H4 (cell line): Measurements from ENCODE around the gene FBXL19. TPM values are rescaled to one million over a fixed set of nuclear protein-coding genes. Genes with fewer than 3 reads are reported as not detected.

ENCODE experiments used
- DNase-seq: peaks from one replicate; pipeline ENCODE4 v3.0.0-alpha.2; 2015; ENCODE audit warnings: low spot score
- total RNA-seq: library from RNA; depleted of rRNA; stranded (reverse); fragments of >200 nt; shearing (Covaris generic); gene quantifications from 2 replicates; pipeline ENCODE4 v1.2.3, GENCODE V29; 2014; rRNA removed

The FBXL19 gene
- total RNA-seq, 1 experiment from 2014 or later, result 5.0 TPM

DNA sequence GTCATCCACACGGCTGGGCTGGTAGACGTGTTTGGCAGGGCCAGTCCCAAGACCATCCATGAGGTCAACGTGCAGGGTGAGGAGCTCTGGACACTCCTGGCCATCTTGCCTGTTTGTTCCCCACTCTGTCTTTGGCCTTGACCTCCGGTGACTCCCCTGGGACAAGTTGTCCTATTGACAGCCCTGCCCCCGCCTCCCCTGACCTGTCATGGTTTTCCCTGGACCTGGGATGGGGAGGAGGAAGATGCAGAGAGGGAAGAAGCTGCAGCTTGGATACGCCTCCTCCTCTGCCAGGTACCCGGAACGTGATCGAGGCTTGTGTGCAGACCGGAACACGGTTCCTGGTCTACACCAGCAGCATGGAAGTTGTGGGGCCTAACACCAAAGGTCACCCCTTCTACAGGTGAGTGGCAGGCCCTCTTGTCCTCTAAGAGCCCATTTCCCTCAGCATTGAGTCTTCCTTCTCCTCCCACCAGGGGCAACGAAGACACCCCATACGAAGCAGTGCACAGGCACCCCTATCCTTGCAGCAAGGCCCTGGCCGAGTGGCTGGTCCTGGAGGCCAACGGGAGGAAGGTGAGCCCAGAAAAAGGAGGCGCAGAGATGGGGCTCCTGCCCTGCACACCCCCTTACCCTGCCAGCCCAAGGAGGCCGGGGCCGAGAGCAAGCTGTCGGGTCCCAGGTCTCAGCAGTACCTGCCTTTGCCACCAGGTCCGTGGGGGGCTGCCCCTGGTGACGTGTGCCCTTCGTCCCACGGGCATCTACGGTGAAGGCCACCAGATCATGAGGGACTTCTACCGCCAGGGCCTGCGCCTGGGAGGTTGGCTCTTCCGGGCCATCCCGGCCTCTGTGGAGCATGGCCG is 63.0 kb downstream of the FBXL19 start:
- DNase-seq, result no peak

DNA sequence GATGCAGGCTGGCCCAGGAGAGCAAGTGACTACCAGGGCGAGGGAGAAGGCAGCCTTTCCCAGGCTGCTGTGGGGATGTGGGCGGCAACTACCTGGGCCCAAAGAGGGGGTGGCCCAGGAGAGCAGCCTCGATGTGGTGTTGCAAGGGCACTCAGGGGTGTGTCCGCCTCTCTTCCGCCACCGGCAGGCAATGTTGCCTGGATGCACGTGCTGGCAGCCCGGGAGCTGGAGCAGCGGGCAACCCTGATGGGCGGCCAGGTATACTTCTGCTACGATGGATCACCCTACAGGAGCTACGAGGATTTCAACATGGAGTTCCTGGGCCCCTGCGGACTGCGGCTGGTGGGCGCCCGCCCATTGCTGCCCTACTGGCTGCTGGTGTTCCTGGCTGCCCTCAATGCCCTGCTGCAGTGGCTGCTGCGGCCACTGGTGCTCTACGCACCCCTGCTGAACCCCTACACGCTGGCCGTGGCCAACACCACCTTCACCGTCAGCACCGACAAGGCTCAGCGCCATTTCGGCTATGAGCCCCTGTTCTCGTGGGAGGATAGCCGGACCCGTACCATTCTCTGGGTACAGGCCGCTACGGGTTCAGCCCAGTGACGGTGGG is 64.3 kb downstream of the FBXL19 start:
- no peak for DNase-seq

DNA sequence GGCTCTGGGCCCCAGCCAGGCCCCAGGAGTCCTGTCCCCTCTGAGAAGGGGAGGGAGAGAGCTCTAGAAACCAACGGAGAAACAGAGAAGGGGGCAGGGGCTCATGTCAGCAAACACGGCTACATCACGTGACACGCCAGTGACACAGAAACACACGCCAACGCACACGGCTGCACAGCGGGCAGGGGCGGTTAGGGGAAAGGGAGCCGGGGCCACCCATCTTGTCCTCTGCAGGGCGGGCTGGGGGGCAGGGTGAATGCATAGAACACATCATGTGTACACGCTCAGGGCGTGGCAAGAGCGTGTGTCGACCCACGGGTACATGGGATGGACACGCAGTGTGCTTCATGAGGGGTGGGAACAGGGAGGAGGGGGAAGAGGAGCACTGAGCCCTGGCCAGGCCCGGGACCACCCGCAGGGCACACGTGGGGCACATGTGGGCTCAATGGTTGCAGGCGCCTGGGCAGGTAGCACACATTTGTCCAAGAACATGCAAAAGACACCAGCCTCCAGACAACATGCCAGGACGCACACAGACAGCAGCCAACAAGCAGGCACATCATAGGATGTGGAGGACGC is 66.2 kb downstream of the FBXL19 start:
- DNase-seq, result no peak

DNA sequence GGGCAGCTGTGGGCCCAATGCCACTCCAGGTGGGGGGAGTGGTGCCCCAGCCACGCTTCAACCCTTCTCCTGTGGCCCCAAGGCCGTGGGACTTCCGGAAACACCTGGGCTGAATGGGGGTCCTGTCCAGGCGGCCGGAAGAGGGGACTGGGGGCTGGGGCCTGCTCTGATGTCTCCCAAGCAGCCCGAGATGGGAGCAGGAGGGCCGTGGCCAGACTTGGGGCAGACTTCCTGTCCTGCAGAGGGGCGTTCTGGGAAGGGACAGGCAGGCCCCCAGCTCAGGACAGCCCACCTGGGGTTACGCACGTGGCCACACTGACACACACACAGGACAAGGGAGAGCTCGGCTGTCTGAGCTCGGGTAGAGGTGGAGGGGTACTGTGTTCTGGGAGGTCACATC is 66.7 kb downstream of the FBXL19 start:
- DNase-seq, result no peak

DNA sequence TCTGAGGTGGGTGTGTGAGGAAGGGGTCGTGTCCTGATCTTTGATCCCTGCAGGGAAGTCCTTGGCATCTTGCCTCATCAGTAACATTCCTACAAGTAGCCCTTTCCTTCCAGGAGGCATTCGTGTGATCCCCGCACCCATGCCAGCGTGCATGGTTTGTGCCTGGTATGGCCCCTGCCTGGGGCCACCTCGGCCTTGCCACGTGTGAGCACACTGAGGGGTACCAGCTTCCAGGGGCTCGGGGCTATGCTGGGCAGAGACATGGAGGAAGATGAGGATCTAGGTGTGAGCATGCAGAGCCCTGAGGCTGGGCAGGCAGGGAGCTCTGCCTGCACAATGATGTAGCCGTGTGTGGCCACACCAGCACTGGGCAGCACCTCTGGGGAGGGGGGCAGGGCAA is 67.7 kb downstream of the FBXL19 start:
- DNase-seq, result no peak

DNA sequence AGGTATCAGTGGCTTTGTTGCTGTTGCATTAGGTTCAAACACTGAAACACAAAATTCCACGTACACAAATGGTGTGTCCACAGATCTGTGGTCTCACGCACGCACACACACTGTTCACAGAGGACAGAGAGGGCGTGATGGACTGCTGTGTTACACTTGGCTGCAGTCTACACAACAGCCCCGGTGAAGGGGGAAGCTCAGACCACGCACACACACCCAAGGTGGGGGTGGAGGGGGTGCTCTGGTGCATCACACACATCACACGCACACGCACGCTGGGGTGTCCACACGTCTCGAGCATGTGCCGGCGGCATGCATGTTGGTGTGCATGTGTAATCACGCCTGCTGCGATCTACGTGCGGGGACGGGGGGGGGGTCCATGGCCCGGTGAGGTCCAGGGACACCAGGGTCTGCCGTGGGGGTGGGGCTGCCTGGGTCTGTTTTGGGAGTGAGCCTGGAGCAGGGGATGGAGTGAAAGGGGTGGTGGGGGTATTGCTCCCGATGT is 69.0 kb downstream of the FBXL19 start:
- no peak for DNase-seq

DNA sequence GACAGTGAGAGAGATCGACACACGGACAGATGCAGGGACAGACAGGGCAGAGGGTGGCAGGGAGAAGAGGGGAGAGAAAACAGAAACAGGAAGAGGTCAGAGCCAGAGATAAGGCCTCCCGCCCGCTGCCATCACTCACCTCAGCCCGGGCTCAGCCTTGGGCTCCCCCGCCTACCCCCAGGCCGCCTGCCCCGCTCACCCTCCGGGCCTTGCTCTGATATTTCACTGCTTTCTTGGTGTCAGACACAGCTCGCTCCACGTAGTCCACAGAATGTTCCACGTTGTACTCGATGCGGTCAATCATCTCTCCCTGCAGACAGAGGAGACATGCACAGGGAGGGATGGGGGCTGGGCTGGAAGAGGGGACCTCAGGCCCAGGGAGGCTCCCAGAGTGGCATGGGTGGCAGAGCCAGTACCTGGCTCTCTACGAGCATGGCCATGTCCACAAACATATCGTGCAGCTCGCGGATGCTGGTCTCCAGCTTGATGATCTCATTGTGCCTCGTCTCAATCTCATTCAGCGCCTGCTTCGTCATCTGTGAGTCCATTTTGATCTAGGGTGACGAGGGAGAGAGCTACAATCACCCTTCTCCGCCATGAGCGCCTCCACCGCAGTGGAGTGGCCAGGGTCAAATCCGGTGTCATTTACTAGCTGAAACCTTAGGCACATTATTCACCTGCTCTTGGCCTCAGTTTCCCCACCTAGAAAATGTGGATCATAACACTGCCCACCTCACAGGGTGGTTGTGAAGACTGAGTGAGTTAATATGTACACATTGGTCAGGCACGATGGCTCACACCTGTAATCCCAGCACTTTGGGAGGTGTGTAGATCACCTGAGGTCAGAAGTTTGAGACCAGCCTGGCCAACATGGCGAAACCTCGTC is 69.8 kb downstream of the FBXL19 start:
- no peak for DNase-seq

DNA sequence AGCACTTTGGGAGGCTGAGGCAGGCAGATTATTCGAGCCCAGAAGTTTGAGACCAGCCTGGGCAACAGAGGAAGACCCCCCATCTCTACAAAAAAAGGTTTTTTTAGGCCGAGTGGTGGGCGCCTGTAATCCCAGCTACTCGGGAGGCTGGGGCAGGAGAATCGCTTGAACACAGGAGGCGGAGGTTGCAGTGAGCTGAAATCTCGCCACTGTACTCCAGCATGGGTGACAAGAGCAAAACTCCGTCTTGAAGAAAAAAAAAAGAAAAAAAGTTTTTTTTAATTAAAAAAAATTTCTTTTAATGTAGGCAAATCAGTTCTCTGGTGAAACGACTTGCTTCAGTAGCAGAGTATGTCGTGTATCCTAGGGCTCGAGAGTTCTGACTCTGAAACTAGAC is 72.6 kb downstream of the FBXL19 start:
- no peak for DNase-seq

DNA sequence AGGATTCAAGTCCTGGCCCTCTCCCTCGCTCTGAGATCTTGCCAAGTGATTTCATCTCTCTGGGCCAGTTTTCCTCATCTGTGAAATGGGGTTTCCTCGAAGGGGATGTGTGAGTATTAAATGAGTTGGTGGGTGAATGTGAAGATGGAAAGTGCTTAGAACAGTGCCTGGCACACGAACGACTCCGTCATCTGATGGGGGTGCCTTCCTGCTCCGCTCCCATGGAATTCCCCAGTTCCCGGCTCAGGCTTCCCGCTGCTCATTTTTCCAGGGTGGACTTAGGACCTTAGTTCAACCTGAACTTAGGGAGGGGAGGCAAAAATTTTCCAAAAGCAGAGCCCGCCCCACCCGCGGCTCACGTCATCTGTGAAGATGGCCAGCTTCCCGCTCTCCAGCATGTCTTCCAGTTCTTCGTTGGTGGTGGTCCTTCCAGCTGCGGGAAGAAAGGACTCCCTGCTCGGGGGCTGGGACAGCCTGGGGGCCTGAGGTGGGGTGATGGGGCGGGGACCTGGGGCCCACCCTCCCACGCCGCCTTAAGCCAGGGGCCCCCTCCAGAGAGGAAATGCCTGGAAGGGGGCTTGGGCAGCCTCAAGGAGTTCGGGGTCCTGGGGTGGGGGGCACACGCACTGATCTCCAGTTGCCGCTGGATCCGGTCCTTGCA is 73.1 kb downstream of the FBXL19 start:
- no peak for DNase-seq

DNA sequence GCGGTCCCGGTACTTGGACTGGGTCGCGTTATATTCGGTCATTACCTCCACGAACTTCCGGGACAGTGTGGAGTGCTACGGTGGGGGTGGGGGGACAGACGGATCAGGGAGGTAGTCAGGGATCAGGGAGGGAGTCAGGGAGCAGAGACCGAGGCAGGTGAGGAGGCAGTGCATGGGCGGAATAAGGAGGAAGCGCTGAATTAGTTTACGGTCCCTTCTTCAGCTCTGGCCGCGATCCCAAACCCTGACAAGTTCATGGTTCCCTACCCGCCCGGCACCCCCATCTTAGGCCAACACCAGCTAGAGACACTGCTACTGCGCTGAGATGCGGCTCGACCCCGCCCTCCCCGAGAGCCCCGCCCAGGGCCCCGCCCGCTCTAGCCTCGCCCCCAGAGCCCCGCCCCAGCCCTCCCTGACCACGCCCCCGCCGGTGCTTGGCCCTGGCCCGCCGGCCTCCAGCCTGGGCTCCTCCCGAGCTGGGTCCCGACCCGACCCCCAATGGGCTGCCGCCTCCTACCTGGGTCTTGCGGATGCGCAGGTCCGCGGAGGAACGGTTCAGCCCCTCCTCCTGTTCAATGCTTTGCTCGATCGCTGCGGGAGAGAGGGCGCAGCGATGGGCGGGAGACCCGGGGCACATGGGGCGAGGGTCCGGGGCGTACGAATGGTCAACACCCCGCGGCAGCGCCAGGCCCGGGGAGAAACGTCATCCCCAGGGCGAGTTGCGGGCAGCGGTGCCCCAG is 73.8 kb downstream of the FBXL19 start:
- DNase-seq, result no peak

DNA sequence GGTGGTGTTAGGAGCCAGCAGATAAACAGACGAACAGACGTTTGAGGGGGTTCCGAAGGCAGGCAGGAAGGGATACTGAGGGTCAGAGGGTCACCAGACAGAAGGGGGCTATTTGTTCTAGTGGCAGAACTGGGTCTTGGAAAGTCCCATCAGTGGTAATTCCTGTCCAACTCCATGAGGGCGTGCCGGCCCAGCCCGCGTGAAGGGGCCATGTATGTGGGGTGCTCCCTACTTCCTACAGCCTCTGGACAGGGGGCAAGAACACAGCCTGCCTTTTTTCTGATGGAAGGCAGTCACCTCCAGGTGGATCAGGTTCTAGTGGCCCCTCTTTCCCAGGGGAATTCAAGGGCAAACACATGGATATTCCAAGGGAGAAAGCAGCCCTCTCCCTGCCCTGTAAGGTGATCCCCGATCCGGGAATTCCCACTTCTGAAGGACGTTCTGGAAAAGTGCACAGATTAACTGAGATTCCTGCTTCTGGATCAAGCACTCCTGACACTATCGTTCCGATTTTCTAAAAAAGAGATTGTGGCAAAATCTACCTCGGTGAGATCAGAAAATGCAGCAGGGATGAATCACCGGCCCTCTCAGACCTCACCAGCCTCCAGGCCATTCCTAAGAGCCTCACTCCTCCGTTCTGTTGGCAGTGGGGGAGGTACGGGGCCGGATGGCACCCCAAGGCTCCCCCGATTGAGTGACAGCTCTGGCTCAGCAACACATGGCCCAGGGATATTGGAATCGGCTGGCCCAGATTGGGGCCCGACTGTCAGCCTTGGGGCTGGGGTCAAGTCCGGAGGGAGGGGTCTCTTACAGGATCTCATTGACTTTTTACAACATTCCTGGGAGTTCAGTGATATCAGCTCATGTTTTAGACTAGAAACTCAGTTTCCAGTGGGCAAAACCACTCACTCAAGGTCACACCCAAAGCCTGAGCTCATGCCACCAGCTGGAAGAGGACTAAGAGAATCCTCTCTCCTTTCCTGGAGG is 74.6 kb downstream of the FBXL19 start:
- peak; percentile 67 for DNase-seq

Other genes with a start within 250 kb of the FBXL19 start
- gene SRCAP, start 224.4 kb upstream of the FBXL19 start, total RNA-seq, result 5.0 and 6.2 TPM in 2 replicates
- gene PHKG2, start 175.1 kb upstream of the FBXL19 start, total RNA-seq, result 30.8 and 42.5 TPM in 2 replicates
- 1.9 and 11.0 TPM in 2 replicates for gene CFAP119, start 161.5 kb upstream of the FBXL19 start, total RNA-seq
- 57.9 and 79.2 TPM in 2 replicates for gene RNF40, start 161.2 kb upstream of the FBXL19 start, total RNA-seq
- gene ZNF629, start 136.4 kb upstream of the FBXL19 start, total RNA-seq, result 10.7 and 13.9 TPM in 2 replicates
- 22.7 and 25.9 TPM in 2 replicates for gene BCL7C, start 29.5 kb upstream of the FBXL19 start, total RNA-seq
- gene CTF1, start 27.0 kb upstream of the FBXL19 start, total RNA-seq, result not detected in 2 replicates
- gene ORAI3, start 25.5 kb downstream of the FBXL19 start, total RNA-seq, result 30.5 and 43.8 TPM in 2 replicates
- gene SETD1A, start 34.2 kb downstream of the FBXL19 start, total RNA-seq, result 1.4 and 1.7 TPM in 2 replicates
- 0.68 and 1.0 TPM in 2 replicates for gene HSD3B7, start 61.6 kb downstream of the FBXL19 start, total RNA-seq
- gene STX1B, start 87.1 kb downstream of the FBXL19 start, total RNA-seq, result 0.04 TPM in 1 of 2 replicates, not detected in the other
- gene STX4, start 110.0 kb downstream of the FBXL19 start, total RNA-seq, result 10.5 and 15.7 TPM in 2 replicates
- 5.6 and 7.0 TPM in 2 replicates for gene ZNF668, start 150.7 kb downstream of the FBXL19 start, total RNA-seq
- gene ZNF646, start 150.8 kb downstream of the FBXL19 start, total RNA-seq, result 6.4 and 6.9 TPM in 2 replicates
- 0.14 and 0.31 TPM in 2 replicates for gene PRSS53, start 165.4 kb downstream of the FBXL19 start, total RNA-seq
- 75.1 and 81.7 TPM in 2 replicates for gene VKORC1, start 171.2 kb downstream of the FBXL19 start, total RNA-seq
- gene BCKDK, start 184.8 kb downstream of the FBXL19 start, total RNA-seq, result 32.7 and 38.6 TPM in 2 replicates
- gene KAT8, start 194.1 kb downstream of the FBXL19 start, total RNA-seq, result 37.9 and 40.8 TPM in 2 replicates
- 0.04 TPM in 1 of 2 replicates, not detected in the other for gene PRSS8, start 212.2 kb downstream of the FBXL19 start, total RNA-seq
- gene PRSS36, start 226.5 kb downstream of the FBXL19 start, total RNA-seq, result 0.12 TPM in 1 of 2 replicates, not detected in the other